ENCODE results near the gene NEMP2.

Gene NEMP2

GRCh38 chr2:190515687-190516086, 18.8 kb downstream of the NEMP2 start (continued):
- TF ChIP-seq PATZ1 (CRISPR knock-in tag; IDR thresholded peaks at IDR 0.05; ENCODE audit: borderline replicate concordance), result no peak
- TF ChIP-seq TOX (CRISPR knock-in tag; IDR thresholded peaks at IDR 0.05; ENCODE audit: borderline replicate concordance), result no peak
- TF ChIP-seq TSHZ2 (CRISPR knock-in tag; IDR thresholded peaks at IDR 0.05), result no peak
- TF ChIP-seq ZNF8 (CRISPR knock-in tag; IDR thresholded peaks at IDR 0.05), result no peak
- no peak for TF ChIP-seq RARB (CRISPR knock-in tag; IDR thresholded peaks at IDR 0.05)

GRCh38 chr2:190514676-190515075, 19.8 kb downstream of the NEMP2 start:
- no peak for ATAC-seq
- TF ChIP-seq CREB5 (CRISPR knock-in tag; IDR thresholded peaks at IDR 0.05; ENCODE audit: low read depth) (no peak), ISL1 (CRISPR knock-in tag; IDR thresholded peaks at IDR 0.05) (no peak), PATZ1 (CRISPR knock-in tag; IDR thresholded peaks at IDR 0.05; ENCODE audit: borderline replicate concordance) (no peak), TCF4 (CRISPR knock-in tag; IDR thresholded peaks at IDR 0.05; ENCODE audit: borderline replicate concordance) (no peak), TSHZ2 (CRISPR knock-in tag; IDR thresholded peaks at IDR 0.05) (no peak), TOX (CRISPR knock-in tag; IDR thresholded peaks at IDR 0.05; ENCODE audit: borderline replicate concordance) (no peak), ESRRG (CRISPR knock-in tag; IDR thresholded peaks at IDR 0.05) (no peak), ARNTL (CRISPR knock-in tag; IDR thresholded peaks at IDR 0.05; ENCODE audit: borderline replicate concordance, low read depth) (no peak), ZNF565 (CRISPR knock-in tag; conservative IDR thresholded peaks at IDR 0.05; ENCODE audit: low read depth) (no peak), CSRNP3 (CRISPR knock-in tag; IDR thresholded peaks at IDR 0.05) (no peak), CSDC2 (CRISPR knock-in tag; IDR thresholded peaks at IDR 0.05) (no peak), ZFP30 (CRISPR knock-in tag; IDR thresholded peaks at IDR 0.05) (no peak), ZNF8 (CRISPR knock-in tag; IDR thresholded peaks at IDR 0.05) (no peak), POU6F1 (CRISPR knock-in tag; IDR thresholded peaks at IDR 0.05; ENCODE audit: borderline replicate concordance, low read depth) (no peak), PPARA (CRISPR knock-in tag; IDR thresholded peaks at IDR 0.05; ENCODE audit: borderline replicate concordance) (no peak), RARB (CRISPR knock-in tag; IDR thresholded peaks at IDR 0.05) (no peak), BACH2 (CRISPR knock-in tag; IDR thresholded peaks at IDR 0.05; ENCODE audit: borderline replicate concordance) (no peak)
